HUES6 (cell line): Measurements from ENCODE around the gene PPARA.

Experiments used
- H3K27ac ChIP-seq: 2 replicates; pipeline ENCODE4 v1.7.0; 2013; ENCODE audit warnings: low read depth, mild to moderate bottlenecking, low read length, inconsistent platforms
- H3K27me3 ChIP-seq: 2 replicates; pipeline ENCODE4 v1.6.1; 2013; ENCODE audit warnings: low read length; ENCODE audit not compliant: control insufficient read depth, insufficient read depth
- H3K36me3 ChIP-seq: 2 replicates; pipeline ENCODE4 v1.6.1; 2013; ENCODE audit warnings: low read length; ENCODE audit not compliant: control insufficient read depth, insufficient read depth
- H3K4me1 ChIP-seq: 2 replicates; pipeline ENCODE4 v1.6.1; 2013; ENCODE audit warnings: low read length; ENCODE audit not compliant: control insufficient read depth, insufficient read depth
- H3K4me3 ChIP-seq: 2 replicates; pipeline ENCODE4 v1.5.1; 2013; ENCODE audit warnings: low read depth, low read length
- H3K9ac ChIP-seq: one replicate; pipeline ENCODE4 v1.6.1; 2013; ENCODE audit warnings: mild to moderate bottlenecking, low read length
- H3K9me3 ChIP-seq: 2 replicates; pipeline ENCODE4 v1.6.1; 2013; ENCODE audit warnings: low read depth, low read length; ENCODE audit not compliant: control insufficient read depth, insufficient read depth

PPARA gene

DNA sequence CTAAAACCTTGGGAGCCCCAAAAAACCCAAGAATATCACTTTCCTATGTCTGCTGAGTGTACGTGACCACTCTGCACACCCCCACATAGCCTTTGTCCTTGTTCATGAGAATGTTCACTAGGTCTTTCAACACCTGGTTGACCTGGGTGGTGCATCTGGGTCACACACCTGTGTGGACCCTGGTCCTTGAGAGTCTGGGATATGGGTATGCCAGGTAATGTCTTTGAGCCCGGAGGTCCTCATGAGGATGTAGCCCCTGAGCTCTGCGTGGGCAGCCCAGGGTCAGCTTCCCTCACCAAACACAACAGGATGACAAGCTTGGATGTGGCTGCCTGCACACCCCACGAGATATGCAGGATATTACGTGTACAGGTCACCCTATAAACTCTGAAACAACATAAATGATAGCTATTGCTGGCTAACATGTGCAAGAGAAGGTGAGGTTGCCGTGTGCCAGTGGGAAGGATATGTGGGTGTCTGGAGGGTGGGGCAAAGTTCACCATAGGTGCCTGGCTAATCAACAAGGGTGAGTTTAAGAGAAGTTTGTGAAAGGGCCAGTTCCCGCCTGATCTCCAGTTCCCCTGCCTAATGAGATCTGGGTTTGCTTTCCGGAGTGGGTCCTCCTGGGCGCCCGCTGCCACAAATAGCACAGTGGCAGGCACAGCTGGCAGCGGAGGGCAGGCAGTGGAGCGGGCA, 1.4 kb upstream of the PPARA start:
- no peak overlapping the region for H3K27ac ChIP-seq
- no peaks in the 10 kb centered on the region for H3K36me3 ChIP-seq
- peak overlapping the region; percentile 71 for H3K4me3 ChIP-seq
- H3K9me3 ChIP-seq: no peaks in the 10 kb centered on the region
- H3K27me3 ChIP-seq: peaks cover 69% of the 10 kb centered on the region
- peak overlapping the region; percentile 32 for H3K9ac ChIP-seq
- H3K4me1 ChIP-seq: peaks cover 11% of the 10 kb centered on the region; the same call in 1 of the 2 replicates

DNA sequence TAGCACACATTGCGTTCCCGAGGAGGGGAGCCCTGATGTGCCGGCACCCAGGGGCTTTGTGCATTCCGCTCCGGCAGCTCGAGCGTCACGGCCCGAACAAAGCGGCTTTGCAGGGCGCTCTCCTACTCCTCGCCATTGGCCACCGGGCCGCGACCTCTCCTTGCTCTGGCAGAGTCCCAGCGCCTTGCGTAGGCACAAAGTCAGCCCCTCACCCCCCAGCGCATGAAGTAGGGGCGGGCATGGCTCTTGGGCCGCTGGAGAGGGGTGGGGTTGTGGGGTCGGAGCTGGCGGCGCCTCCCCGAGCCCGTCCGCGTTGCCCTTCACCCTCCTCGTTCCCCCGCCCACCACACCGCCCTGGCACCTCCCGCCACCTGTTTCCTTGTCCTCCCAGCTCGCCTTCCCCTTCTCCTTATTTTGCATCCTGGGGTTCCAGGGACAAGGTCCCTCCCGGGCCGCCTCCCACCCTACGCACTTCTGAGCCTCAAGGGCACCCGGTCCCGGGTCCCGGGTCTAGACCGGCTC, 753 bp upstream of the PPARA start:
- H3K27ac ChIP-seq: no peak overlapping the region
- no peaks in the 10 kb centered on the region for H3K36me3 ChIP-seq
- H3K4me3 ChIP-seq: peak overlapping the region; percentile 71
- H3K4me1 ChIP-seq: peaks cover 11% of the 10 kb centered on the region; the same call in 1 of the 2 replicates
- no peaks in the 10 kb centered on the region for H3K9me3 ChIP-seq
- peak overlapping the region; percentile 32 for H3K9ac ChIP-seq
- H3K27me3 ChIP-seq: peaks cover 69% of the 10 kb centered on the region

- no peak overlapping the region for H3K27ac ChIP-seq
- no peaks in the 10 kb centered on the region for H3K9me3 ChIP-seq
- H3K9ac ChIP-seq: peak overlapping the region; percentile 48
- peak overlapping the region; percentile 89 for H3K4me3 ChIP-seq
- peaks cover 11% of the 10 kb centered on the region; the same call in 1 of the 2 replicates for H3K4me1 ChIP-seq
- H3K36me3 ChIP-seq: no peaks in the 10 kb centered on the region
- peaks cover 64% of the 10 kb centered on the region for H3K27me3 ChIP-seq
These were observed 540 bp downstream of the PPARA start for GRCh38 chr22:46150655-46151477.

DNA sequence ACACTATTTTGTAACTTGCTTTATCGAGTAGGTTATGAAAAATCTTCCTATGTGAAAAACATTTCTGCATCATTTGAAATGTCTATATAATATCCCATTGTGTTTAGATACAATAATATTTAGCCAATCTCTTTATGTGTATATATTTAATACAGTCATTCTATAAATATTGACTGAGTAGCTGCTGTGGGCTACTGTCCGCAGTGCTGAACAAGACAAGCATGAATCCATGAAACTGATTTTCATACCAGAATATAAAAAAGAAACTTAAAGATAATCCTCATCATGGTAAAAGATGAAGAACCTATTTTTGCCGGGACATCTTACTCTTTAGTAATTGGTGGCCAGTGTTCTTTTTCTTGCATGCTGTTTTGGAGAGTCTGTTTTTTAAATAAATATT, 3.6 kb downstream of the PPARA start:
- Histone ChIP-seq H3K27ac (no peak overlapping the region), H3K4me1 (peaks cover 8% of the 10 kb centered on the region; the same call in 1 of the 2 replicates), H3K36me3 (no peaks in the 10 kb centered on the region), H3K9ac (no peak overlapping the region), H3K4me3 (no peak overlapping the region), H3K27me3 (peaks cover 34% of the 10 kb centered on the region), H3K9me3 (no peaks in the 10 kb centered on the region)

DNA sequence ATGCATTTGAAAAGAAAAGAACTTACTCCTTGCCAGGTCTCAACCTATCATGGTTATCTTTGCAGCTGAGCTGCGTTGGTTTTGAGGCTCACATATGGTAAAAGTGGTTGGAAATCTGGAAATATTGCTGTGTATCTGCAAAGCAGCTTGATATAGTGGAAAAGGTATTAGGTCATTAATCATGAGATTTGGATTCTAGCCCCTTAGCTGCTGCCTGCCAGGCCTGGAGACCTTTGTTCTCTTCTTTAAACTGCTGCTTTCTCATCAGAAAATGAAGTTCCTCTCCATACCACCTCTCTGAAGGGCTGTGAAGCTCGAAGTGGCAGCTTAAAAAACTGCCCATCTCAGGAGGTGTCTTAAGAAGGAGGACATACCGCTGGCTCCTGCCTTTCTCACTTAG, 5.7 kb downstream of the PPARA start:
- no peak overlapping the region for H3K27ac ChIP-seq
- H3K36me3 ChIP-seq: no peaks in the 10 kb centered on the region
- H3K4me3 ChIP-seq: no peak overlapping the region

DNA sequence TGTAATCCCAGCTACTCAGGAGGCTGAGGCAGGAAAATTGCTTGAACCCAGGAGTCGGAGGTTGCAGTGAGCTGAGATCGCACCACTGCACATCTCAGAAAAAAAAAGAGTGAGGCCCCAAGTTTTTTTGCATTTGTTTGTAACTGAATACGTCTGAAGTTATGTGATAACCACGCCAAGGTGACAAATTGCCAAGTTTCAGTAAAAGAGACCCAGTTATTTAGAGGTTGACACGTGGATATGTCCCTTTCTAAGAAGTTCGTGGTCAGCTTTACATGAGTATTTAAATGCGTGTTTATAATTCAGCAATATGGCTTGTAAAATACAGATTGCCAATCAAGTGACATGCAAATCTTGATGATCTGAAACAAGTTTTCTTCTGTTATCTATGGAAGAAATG, 8.0 kb downstream of the PPARA start:
- H3K36me3 ChIP-seq: no peaks in the 10 kb centered on the region
- H3K27me3 ChIP-seq: no peaks in the 10 kb centered on the region
- no peak overlapping the region for H3K9ac ChIP-seq
- H3K4me3 ChIP-seq: no peak overlapping the region
- H3K27ac ChIP-seq: no peak overlapping the region
- H3K4me1 ChIP-seq: no peaks in the 10 kb centered on the region
- no peaks in the 10 kb centered on the region for H3K9me3 ChIP-seq

More for the DNA sequence above, 5.7 kb downstream of the PPARA start:
- peaks cover 6% of the 10 kb centered on the region; the same call in 1 of the 2 replicates for H3K4me1 ChIP-seq
- H3K9ac ChIP-seq: no peak overlapping the region
- H3K27me3 ChIP-seq: peaks cover 18% of the 10 kb centered on the region
- H3K9me3 ChIP-seq: no peaks in the 10 kb centered on the region

DNA sequence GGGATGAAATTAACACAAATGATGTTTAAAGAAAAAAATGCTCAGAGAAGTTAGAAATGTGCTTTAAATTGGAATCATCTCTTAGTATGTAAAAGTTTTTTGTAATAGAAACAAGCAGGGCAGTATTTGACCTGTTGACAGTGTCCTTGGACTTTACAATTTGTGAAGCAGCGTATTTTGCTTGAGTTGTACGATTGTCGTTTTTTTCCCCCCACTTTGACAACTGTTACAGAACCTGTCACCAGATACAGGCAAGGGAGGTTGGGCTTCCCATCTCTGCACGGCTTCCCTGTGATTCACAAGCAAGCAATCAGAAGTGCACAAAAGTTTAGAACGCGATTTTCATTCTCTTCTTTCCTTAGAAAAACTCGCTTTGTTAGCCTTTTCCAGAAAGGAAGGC, 8.9 kb downstream of the PPARA start:
- Histone ChIP-seq H3K9me3 (no peaks in the 10 kb centered on the region), H3K36me3 (no peaks in the 10 kb centered on the region), H3K27ac (no peak overlapping the region), H3K27me3 (no peaks in the 10 kb centered on the region), H3K4me1 (no peaks in the 10 kb centered on the region), H3K9ac (no peak overlapping the region), H3K4me3 (no peak overlapping the region)

- Histone ChIP-seq H3K36me3 (no peaks in the 10 kb centered on the region), H3K27me3 (no peaks in the 10 kb centered on the region), H3K27ac (no peak overlapping the region), H3K9ac (no peak overlapping the region), H3K4me3 (no peak overlapping the region), H3K9me3 (no peaks in the 10 kb centered on the region), H3K4me1 (no peaks in the 10 kb centered on the region)
These were observed 9.5 kb downstream of the PPARA start for GRCh38 chr22:46159777-46160176.

DNA sequence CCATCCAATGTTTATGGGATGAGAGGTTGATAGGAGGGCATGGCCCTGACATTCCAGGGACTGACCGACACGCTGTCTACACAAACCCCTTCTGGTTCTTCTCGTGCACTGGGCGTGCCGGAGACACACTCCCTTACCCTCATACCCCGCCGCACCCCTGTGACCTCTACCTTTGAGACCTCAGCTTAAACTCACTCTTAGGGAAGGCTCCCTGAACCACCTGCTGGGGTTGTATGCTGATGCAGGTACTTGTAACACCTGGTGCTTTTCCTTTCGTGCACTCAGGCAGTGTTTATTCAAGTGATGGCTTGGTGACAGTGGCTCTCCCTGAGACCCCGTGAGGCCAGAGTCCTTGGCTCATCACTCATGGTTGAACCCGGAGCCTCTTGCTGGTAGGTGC, 12.0 kb downstream of the PPARA start:
- H3K9ac ChIP-seq: no peak overlapping the region
- no peak overlapping the region for H3K4me3 ChIP-seq
- H3K27ac ChIP-seq: no peak overlapping the region

DNA sequence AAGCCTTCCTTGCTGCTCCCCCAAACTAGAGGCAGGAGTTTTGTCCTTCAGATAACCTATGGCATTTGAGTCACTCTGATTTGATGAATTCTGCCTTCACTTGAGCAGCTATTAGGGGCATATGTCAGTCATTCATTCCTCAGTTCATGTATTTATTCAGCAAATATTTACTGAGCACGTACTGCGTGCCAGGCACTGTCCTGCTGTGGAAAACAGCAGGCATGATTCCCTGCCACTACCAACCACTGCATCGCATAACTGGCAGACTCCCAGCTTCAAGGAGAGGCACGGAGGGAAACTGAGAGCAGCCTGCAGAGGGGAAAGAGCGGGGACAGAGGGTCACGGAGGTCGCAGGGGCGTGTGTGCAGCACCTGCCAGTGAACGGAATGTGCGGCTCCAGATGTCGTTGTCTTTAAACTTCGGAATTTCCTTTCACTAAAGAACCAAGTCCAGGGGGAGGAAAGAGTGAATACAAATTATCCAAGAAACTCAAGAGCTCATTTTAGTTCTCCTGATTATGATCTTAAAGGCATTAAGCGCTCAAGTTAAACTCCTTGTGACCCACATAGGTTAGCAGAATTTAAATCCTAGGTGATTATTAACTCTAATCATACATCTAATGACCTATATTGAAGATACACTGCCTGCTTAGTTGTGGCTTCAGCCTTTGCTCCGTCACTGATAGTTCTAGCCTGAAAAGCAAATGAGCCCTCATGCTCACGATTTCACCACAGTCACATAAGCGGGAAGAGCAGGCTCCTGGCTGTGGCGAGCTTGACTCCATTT, 12.6 kb downstream of the PPARA start:
- no peak overlapping the region for H3K9ac ChIP-seq
- H3K4me3 ChIP-seq: no peak overlapping the region
- no peak overlapping the region for H3K27ac ChIP-seq
- H3K36me3 ChIP-seq: no peaks in the 10 kb centered on the region
- no peaks in the 10 kb centered on the region for H3K27me3 ChIP-seq
- no peaks in the 10 kb centered on the region for H3K4me1 ChIP-seq
- H3K9me3 ChIP-seq: no peaks in the 10 kb centered on the region

More for the DNA sequence above, 12.0 kb downstream of the PPARA start:
- Histone ChIP-seq H3K4me1 (no peaks in the 10 kb centered on the region), H3K9me3 (no peaks in the 10 kb centered on the region), H3K27me3 (no peaks in the 10 kb centered on the region), H3K36me3 (no peaks in the 10 kb centered on the region)
